ENCODE data around the gene AKNA.
"Not testable (repeated sequence)": the region's sequence is repeated elsewhere in the genome, so short reads cannot be mapped to it uniquely, and the experiment has no call there.

Gene AKNA

DNA sequence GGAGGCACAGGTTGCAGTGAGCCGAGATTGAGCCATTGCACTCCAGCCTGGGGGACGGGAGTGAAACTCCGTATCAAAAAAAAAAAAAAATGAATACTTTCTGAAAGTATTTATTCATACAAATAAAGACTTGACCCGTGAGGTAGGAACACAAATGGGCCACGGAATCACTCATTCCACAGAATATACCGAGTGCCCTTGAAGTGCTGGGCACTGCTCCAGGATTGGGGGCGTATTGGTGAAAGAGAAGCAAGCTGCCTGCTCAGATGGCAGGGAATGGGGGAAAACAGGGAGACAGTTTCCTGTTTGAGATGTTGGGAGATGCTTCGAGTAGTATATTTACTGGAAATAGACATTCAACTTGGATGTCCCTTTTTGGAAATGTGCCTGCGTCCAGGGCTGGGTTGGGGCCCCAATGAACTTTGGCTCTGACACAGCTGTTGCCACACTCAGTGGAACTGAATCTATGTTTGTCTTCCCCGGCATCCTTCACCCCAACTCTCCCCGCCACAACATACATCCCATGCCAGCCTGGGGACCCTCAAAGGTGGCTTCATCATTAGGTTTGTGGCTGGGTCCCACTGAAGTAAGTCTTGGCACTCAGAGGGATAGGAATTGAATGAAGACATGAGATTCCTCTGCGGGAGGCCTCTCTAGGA lies 65.5 kb downstream of the AKNA start:
- DNase-seq (ENCODE audit: low spot score), result not testable (repeated sequence)

- DNase-seq (ENCODE audit: low spot score), result no peak
Observed at GRCh38 chr9:114321759-114322158, 66.0 kb downstream of the AKNA start.

- not testable (repeated sequence) for DNase-seq (ENCODE audit: low spot score)
Observed at GRCh38 chr9:114320710-114321109, 67.1 kb downstream of the AKNA start.

DNA sequence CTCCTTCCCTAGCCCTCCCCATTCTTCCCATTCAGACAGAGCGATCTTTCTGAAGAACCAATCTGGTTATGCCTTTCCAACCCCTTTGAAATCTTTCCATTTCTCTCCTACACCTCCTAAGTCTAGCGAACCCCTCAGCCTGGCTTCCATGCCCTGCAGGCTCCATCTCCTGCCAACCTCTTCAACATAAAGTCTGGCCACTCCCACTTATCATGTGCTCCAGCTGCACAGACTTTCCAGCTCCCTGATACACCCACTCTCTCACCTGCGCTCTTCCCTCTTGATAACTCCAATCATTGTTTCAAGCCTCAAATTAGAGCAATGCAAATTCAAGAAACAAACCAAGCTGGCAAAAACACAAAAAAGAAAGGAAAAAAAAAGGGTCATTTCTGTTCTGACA lies 68.6 kb downstream of the AKNA start:
- no peak for DNase-seq (ENCODE audit: low spot score)

GRCh38 chr9:114318416-114318815 lies 69.4 kb downstream of the AKNA start:
- no peak for DNase-seq (ENCODE audit: low spot score)

DNA sequence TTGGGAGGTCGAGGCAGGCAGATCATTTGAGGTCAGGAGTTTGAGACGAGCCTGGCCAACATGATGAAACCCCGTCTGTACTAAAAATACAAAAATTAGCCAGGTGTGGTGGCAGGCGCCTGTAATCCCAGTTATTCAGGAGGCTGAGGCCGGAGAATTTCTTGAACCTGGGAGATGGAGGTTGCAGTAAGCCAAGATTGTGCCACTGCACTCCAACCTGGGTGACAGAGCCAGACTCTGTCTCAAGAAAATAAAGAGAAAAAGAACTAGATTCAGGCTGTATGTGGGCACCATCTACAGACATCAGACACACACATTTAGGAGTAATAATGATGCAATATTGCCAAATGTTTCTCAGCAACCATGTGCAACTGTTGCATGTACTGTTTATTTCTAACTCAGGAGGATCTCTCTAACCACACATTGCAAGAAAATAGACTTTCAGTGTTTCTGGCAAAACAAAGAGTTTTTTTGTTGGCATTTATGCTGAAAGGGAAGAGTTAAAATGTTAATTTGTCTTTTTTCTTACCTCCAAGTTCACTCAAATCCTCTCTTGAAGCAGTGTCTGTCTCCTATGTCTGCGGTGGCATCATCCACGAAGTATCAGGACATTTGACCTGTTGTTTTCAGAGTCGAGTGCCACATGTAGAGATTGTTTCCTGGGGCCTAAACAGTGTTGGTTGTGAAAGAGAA lies 70.0 kb downstream of the AKNA start:
- peak; percentile 64 for DNase-seq (ENCODE audit: low spot score)

- DNase-seq (ENCODE audit: low spot score), result no peak
Observed at GRCh38 chr9:114316605-114317230, 71.1 kb downstream of the AKNA start.

DNA sequence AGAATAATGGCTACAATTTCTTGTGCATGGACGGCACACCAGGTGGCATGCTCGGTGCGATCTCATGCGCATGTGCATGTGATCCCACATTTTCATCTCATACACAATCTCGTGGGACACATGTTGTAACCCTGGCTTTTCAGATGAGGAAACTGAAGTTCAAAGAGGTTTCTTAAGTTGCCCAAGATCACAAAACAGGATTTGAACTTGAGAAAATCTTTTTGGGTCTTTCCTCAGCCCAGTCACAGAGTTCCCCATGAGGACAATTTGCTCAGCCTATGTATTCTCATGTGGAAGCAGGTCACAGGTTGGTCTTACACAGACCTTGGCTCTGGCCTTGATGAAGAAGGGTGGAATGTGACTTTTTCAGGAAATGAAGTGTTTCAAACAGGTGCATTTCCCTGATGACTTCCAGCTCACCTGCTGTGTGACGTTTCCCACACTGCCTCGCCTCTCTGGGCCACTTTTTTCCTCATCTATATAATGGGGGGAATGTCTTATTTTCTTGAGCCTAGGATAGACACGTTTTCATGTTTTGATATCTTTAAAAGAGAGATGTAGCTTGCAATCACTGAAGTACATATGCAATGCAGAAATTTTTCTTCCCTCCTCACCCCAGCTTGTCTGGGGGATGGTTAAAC lies 71.9 kb downstream of the AKNA start:
- DNase-seq (ENCODE audit: low spot score), result no peak

DNA sequence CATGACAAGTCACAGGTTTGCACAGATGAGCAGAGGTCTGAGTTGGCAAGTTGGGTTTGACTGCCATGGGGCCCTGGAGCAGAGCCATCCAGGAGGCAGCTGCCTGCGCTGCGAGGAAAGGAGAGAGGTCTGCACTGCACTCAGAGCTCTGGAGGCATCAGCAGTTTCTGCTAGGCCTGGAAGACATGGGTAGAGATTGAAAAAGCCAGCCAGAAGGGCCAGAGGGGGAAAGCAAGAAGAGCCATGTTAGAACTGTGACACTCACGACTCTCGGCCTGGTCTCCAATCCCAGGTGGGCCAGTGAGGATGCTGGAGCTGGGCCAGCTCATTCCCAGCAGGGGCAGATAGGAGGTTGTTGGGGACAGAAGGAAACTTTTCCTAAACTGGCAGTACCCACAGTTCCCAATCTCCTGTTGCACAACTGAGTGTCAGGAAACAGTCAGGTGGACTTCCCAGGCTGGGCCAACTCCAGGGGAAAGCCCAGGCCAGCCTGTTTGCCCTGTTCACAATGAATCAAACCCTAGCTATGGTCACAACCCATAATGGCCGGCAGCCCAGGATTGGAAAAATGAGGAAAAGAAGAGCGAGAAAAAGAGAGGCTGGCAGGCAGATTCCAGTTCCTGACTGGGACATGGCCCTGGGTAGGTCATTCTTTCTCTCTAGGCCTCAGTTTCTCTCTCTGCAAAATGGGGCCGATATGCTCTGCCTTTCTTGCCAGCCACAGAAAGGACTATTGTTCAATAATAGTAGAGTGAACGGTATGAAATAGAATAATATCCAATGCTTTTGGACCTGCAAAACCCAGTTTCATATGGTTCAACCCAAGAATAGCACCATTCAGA lies 72.7 kb downstream of the AKNA start:
- DNase-seq (ENCODE audit: low spot score), result no peak

- no peak for DNase-seq (ENCODE audit: low spot score)
Observed at GRCh38 chr9:114314256-114314867, 73.4 kb downstream of the AKNA start.

DNA sequence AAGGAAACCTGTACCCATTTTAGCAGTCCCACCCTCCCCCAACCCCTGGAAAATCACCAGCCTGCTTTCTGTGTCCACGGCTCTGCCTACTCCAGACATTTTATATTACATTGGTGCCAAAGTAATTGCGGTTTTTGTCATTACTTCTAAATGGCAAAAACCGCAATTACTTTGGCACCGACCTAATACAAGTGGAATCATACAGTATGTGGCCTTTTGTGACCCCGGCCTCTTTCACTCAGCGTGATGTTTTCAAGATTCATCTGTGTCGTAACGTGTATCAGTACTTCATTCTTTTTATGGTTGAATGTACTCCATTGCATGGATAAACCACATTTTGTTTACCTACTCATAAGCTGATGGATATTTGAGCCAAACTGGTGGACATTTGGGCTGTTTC lies 74.6 kb downstream of the AKNA start:
- no peak for DNase-seq (ENCODE audit: low spot score)

DNA sequence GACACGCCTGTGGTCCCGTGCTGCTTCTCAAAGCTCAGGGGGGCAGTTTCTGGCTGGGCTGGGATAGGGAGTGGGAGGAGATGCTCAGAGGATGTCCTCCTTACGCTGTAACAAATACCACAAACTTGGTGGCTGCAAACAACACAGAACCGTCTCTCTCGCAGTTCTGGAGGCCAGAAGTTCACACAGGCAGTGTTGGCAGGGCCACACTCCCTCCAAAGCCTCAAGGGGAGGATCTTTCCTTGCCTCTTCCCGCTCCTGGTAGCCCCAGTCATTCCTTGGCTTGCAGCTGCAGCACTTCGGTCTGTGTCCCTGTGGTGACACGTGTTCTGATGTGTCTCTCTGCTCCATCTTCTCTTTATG lies 75.3 kb downstream of the AKNA start:
- no peak for DNase-seq (ENCODE audit: low spot score)

- DNase-seq (ENCODE audit: low spot score), result no peak
Observed at GRCh38 chr9:114311571-114312512, 75.9 kb downstream of the AKNA start.

- DNase-seq (ENCODE audit: low spot score), result no peak
Observed at GRCh38 chr9:114310471-114311450, 77.0 kb downstream of the AKNA start.

DNA sequence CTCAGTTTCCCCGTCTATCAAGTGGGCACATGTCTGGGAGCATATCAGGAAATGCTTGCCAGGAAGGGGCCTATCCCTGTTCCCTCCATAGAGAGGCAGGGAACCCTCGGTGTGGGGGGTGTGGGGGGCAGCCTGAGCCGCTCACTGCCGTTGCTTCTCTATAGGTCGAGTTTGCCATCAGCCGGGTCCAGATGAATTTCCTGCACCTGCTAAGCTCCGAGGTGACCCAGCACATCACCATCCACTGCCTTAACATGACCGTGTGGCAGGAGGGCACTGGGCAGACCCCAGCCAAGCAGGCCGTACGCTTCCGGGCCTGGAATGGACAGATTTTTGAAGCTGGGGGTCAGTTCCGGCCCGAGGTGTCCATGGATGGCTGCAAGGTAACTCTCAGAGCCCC lies 78.7 kb downstream of the AKNA start:
- no peak for DNase-seq (ENCODE audit: low spot score)

DNA sequence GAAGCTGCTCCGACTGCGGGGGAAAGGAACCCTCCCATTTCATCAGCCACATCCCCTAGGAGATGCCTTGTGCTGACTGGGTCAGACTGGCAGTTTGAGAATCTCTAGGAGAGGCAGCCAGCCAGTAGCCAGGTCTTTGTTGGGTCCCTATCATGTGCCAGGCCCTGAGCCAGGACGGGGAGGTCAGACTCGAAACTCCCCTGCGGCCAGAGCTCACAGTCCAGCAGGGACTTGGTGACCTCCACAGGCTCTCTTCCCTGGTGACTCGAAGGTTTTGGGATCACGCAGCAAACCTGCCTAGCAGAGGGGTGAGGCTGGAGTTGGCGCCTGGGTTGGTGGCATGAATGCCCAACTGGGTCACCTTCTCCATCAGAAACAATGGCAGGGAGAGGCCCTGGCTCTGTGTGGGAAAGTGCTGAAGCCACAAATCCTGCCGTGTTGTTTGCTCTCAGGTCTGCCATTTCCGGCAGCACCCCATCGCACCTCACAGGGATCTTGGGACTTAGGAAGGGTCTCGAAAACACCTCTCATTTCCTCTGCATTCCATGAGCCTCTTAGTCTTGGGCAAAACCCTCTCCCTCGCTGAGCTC lies 79.3 kb downstream of the AKNA start:
- DNase-seq (ENCODE audit: low spot score), result no peak

DNA sequence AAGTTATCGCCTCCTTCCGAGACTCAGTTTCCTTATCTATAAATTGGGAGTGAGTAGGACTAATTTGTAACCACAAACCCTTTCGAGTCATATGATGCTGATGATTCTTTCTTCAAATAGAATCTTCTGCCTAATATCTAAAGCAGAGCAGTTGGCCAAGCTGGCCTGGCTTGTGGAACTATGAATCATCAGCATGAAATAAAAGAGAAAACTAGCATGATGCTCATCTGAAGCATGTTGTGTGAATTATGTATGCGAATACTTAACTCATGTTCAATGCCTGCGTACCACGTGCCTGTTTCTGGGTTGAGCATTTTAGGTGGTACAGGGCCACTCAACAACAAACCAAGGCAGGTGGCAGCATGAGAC lies 79.9 kb downstream of the AKNA start:
- peak; percentile 35 for DNase-seq (ENCODE audit: low spot score)

DNA sequence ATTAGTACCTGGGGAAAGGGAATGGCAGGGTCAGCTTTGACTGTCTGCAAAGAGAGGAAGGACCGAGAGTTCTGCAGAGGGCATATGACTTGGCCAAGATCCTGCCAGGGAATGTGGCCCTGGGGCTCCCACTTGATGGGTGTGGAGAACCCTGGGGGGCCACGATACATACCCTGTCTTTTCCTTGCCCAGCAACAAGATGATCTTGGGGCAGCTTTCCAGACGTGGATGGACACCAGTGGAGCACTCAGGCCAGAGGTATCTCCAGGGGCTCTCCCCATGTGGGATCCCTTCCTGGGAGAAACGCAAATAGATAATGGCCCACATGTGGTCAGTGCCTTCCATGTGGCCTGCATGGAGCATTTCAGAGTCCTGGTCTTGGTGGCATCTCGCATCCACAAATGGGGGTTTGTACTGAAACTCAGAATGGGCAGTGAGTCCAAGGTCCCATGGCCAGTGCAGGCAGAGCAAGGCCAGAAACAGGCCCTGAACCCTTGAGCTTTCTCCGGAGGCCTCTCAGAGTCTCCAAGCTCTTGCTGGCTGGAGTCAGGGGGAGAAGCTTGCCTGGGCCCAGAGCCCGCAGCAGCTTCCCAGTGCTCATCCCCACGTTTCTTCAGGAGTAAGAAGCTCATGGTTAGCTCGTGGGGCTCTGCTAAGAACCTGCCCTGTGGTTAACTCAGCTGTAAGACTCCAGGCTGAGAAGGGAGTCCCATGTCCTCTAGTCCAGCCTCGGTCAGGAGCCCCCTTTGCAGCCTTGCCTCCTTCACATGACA lies 83.2 kb downstream of the AKNA start:
- no peak for DNase-seq (ENCODE audit: low spot score)

Data from AG08395 (cell line).